Activated B cell treated with CpG ODN at 0.5 μM for 24 hours (primary cell): ENCODE data around the gene EML3. TPM values are rescaled to one million over a fixed set of nuclear protein-coding genes. Genes with fewer than 3 reads are reported as not detected.
"Not testable (repeated sequence)": the region's sequence is repeated elsewhere in the genome, so short reads cannot be mapped to it uniquely, and the experiment has no call there.

Experiments used
- ATAC-seq: fragments of 200-7000 bp; cut with Tn5 transposase; one replicate; pipeline ENCODE4 v1.10.0; 2021; ENCODE audit warnings: low read depth, mild to moderate bottlenecking, moderate library complexity
- CTCF ChIA-PET: fragments of 350-600 bp; sonication (Branson Sonifier 250); formaldehyde crosslinking; loops from one replicate; lab custom pipeline; 2021; ENCODE audit warnings: antibody characterized with exemption; lab: Charles Lee
- POLR2A ChIA-PET: fragments of 350-600 bp; sonication (Branson Sonifier 250); formaldehyde crosslinking; loops from one replicate; lab custom pipeline; 2021; ENCODE audit warnings: antibody characterized with exemption; lab: Charles Lee
- DNase-seq: peaks from one replicate; pipeline ENCODE4 v3.0.0; 2022
- H3K27ac Mint-ChIP-seq: one replicate; pipeline ENCODE4 v1.8.0; 2020; ENCODE audit warnings: mixed read lengths
- H3K27me3 Mint-ChIP-seq: one replicate; pipeline ENCODE4 v1.8.0; 2021; ENCODE audit warnings: mixed read lengths
- H3K36me3 Mint-ChIP-seq: one replicate; pipeline ENCODE4 v1.8.0; 2021; ENCODE audit warnings: low read depth, mixed read lengths
- H3K4me1 Mint-ChIP-seq: one replicate; pipeline ENCODE4 v1.8.0; 2021; ENCODE audit warnings: mixed read lengths
- H3K4me3 Mint-ChIP-seq: one replicate; pipeline ENCODE4 v1.8.0; 2020; ENCODE audit warnings: mild to moderate bottlenecking, mixed read lengths
- H3K9me3 Mint-ChIP-seq: one replicate; pipeline ENCODE4 v1.8.0; 2020; ENCODE audit warnings: mixed read lengths
- CTCF ChIP-seq: fragments of 200-600 bp; IDR thresholded peaks from one replicate; pipeline ENCODE4 v1.8.0; 2022; ENCODE audit warnings: antibody characterized with exemption, mild to moderate bottlenecking
- intact Hi-C: fragments of 100-400 bp; cut with micrococcal nuclease; formaldehyde crosslinking; loops from one replicate; pipeline ENCODE4 v1.15.1; 2024
- total RNA-seq: library from RNA; stranded (reverse); gene quantifications from 2 replicates; pipeline ENCODE4 v1.2.3, GENCODE V29; 2022

EML3 gene
- total RNA-seq, 1 donor from 2014 or later, result 128 TPM

- DNase-seq, result no peak
- ChIA-PET POLR2A (interaction anchor here (1.0 to 1.4 kb wide), 3 partner anchors 12 to 158 kb away, joined by 3 to 8 read pairs (median 3); partner anchors contain the start of genes HNRNPUL2, TTC9C and TUT1), CTCF (interaction anchor here (1.1 to 2.0 kb wide), 2 partner anchors 9 to 145 kb away, joined by 3 to 6 read pairs; no protein-coding TSS in a partner anchor)
- ATAC-seq, result no peak
- H3K4me1 Mint-ChIP-seq, result peaks cover 42% of the 10 kb centered on the region
- intact Hi-C loops, result loop anchor here (5.0 kb wide), 2 partner anchors 183 to 263 kb away; partner anchors contain the start of genes STX5, TEX54 and ZBTB3
- no peak overlapping the region for H3K4me3 Mint-ChIP-seq
- H3K27me3 Mint-ChIP-seq, result no peaks in the 10 kb centered on the region
- H3K27ac Mint-ChIP-seq, result no peak overlapping the region
- H3K36me3 Mint-ChIP-seq, result peaks cover 89% of the 10 kb centered on the region
- no peak for TF ChIP-seq CTCF
- no peaks in the 10 kb centered on the region for H3K9me3 Mint-ChIP-seq
Observed at GRCh38 chr11:62569611-62570010, 43.0 kb downstream of the EML3 start.

- Mint-ChIP-seq H3K27ac (peak overlapping the region; percentile 30), H3K4me1 (peaks cover 21% of the 10 kb centered on the region), H3K27me3 (no peaks in the 10 kb centered on the region), H3K36me3 (peaks cover 82% of the 10 kb centered on the region), H3K9me3 (no peaks in the 10 kb centered on the region), H3K4me3 (no peak overlapping the region)
- CTCF ChIA-PET, result interaction anchor here (0.6 kb wide), 1 partner anchor 70 kb away, joined by 3 read pairs; no protein-coding TSS in a partner anchor
- intact Hi-C loops, result no loop called here
- POLR2A ChIA-PET, result interaction anchor here (0.6 to 1.7 kb wide), 2 partner anchors 15 to 239 kb away, joined by 4 read pairs; no protein-coding TSS in a partner anchor
- DNase-seq (no peak), ATAC-seq (no peak)
- no peak for TF ChIP-seq CTCF
Observed at GRCh38 chr11:62567018-62567633, 45.4 kb downstream of the EML3 start.

- intact Hi-C loops, result no loop called here
- no peak for DNase-seq
- CTCF ChIA-PET, result interaction anchor here (0.6 to 1.5 kb wide), 3 partner anchors 23 to 142 kb away, joined by 3 to 5 read pairs (median 5); no protein-coding TSS in a partner anchor
- POLR2A ChIA-PET, result interaction anchor here (0.7 to 1.7 kb wide), 4 partner anchors 8 to 274 kb away, joined by 3 to 6 read pairs (median 4); partner anchors contain the start of genes EEF1G and INTS5
- Mint-ChIP-seq H3K27ac (peak overlapping the region; percentile 51), H3K36me3 (peaks cover 79% of the 10 kb centered on the region), H3K4me1 (peaks cover 12% of the 10 kb centered on the region), H3K27me3 (no peaks in the 10 kb centered on the region), H3K9me3 (no peaks in the 10 kb centered on the region), H3K4me3 (no peak overlapping the region)
- TF ChIP-seq CTCF, result no peak
- ATAC-seq, result no peak
Observed at GRCh38 chr11:62566247-62566646, 46.3 kb downstream of the EML3 start.

- POLR2A ChIA-PET, result interaction anchor here (0.6 to 2.0 kb wide), 4 partner anchors 9 to 140 kb away, joined by 3 to 7 read pairs (median 5); partner anchors contain the start of gene EEF1G
- TF ChIP-seq CTCF, result no peak
- no peak for ATAC-seq
- no peaks in the 10 kb centered on the region for H3K9me3 Mint-ChIP-seq
- H3K4me3 Mint-ChIP-seq, result no peak overlapping the region
- no peak for DNase-seq
- no peaks in the 10 kb centered on the region for H3K27me3 Mint-ChIP-seq
- H3K4me1 Mint-ChIP-seq, result peaks cover 14% of the 10 kb centered on the region
- intact Hi-C loops, result no loop called here
- H3K27ac Mint-ChIP-seq, result no peak overlapping the region
- H3K36me3 Mint-ChIP-seq, result peaks cover 81% of the 10 kb centered on the region
- CTCF ChIA-PET, result interaction anchor here (0.6 to 1.5 kb wide), 4 partner anchors 22 to 141 kb away, joined by 4 to 5 read pairs (median 5); no protein-coding TSS in a partner anchor
Observed at GRCh38 chr11:62565100-62565802, 47.3 kb downstream of the EML3 start.

- peak overlapping the region; percentile 41 for H3K27ac Mint-ChIP-seq
- ChIA-PET CTCF (interaction anchor here (1.0 to 11.9 kb wide), 5 partner anchors 8 to 136 kb away, joined by 3 to 192 read pairs (median 13); no protein-coding TSS in a partner anchor), POLR2A (interaction anchor here (0.7 to 5.5 kb wide), 3 partner anchors 11 to 137 kb away, joined by 3 to 40 read pairs (median 17); partner anchors contain the start of gene EEF1G)
- H3K9me3 Mint-ChIP-seq, ATAC-seq, intact Hi-C loops, H3K27me3 Mint-ChIP-seq, H3K4me3 Mint-ChIP-seq, DNase-seq: not testable (repeated sequence)
- H3K36me3 Mint-ChIP-seq, result peaks cover 72% of the 10 kb centered on the region
- peaks cover 32% of the 10 kb centered on the region for H3K4me1 Mint-ChIP-seq
Observed at GRCh38 chr11:62561677-62562230, 50.8 kb downstream of the EML3 start.
